ENCODE results near the gene MNT. TPM values are rescaled to one million over a fixed set of nuclear protein-coding genes. Genes with fewer than 3 reads are reported as not detected.

The MNT gene
- total and polyA plus RNA-seq, 2 experiments from 2014 or later, result 5.7 to 6.4 TPM

DNA sequence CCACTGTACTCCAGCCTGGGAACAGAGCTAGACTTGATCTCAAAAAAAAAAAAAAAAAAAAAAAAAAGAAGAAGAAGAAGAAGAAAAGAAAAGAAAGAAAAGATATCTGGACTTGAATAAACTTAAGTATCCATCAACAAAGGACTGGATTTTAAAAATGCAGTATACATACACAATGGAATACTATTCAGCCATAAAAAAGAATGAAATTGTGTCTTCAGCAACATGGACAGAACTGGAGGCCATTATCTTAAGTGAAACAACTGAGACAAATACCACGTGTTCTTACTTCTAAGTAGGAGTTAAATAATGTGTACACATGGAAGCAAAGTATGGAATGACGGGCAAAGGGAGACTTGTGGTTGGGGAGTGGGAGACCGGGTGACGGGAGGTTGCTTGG lies 40.1 kb upstream of the MNT start:
- Histone ChIP-seq H3K4me2 (no peak overlapping the region), H3K4me3 (no peak overlapping the region), H3K27ac (ENCODE audit: low read depth) (no peak overlapping the region), H4K20me1 (replicated peaks; ENCODE audit: insufficient read depth) (peaks cover 13% of the 10 kb centered on the region; the same call in 1 of the 2 replicates), H3F3A (replicated peaks; ENCODE audit: low read depth) (peaks cover 11% of the 10 kb centered on the region; the same call in 1 of the 2 replicates), H3K4me1 (ENCODE audit: insufficient read depth) (peaks cover 6% of the 10 kb centered on the region), H3K9me2 (ENCODE audit: insufficient read depth) (no peaks in the 10 kb centered on the region), H3K79me2 (replicated peaks; ENCODE audit: insufficient read depth) (peaks cover 1% of the 10 kb centered on the region; the same call in 1 of the 2 replicates), H3K36me3 (ENCODE audit: insufficient read depth) (peaks cover 30% of the 10 kb centered on the region), H2AFZ (no peak overlapping the region), H3K27me3 (ENCODE audit: insufficient read depth) (no peaks in the 10 kb centered on the region)
- TF ChIP-seq, protein P1, sequence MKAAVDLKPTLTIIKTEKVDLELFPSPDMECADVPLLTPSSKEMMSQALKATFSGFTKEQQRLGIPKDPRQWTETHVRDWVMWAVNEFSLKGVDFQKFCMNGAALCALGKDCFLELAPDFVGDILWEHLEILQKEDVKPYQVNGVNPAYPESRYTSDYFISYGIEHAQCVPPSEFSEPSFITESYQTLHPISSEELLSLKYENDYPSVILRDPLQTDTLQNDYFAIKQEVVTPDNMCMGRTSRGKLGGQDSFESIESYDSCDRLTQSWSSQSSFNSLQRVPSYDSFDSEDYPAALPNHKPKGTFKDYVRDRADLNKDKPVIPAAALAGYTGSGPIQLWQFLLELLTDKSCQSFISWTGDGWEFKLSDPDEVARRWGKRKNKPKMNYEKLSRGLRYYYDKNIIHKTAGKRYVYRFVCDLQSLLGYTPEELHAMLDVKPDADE (IDR thresholded peaks at IDR 0.05), result no peak
- TF ChIP-seq JUNB (IDR thresholded peaks at IDR 0.05; ENCODE audit: unreplicated experiment), result no peak
- no peak for TF ChIP-seq ZNF331 (CRISPR knock-in tag; IDR thresholded peaks at IDR 0.05; ENCODE audit: low read depth)
- TF ChIP-seq NANOG (IDR thresholded peaks at IDR 0.05; ENCODE audit: borderline replicate concordance), result no peak
- TF ChIP-seq EZH2 (IDR thresholded peaks at IDR 0.05; ENCODE audit: low read depth, unreplicated experiment), result no peak
- TF ChIP-seq, protein P2, sequence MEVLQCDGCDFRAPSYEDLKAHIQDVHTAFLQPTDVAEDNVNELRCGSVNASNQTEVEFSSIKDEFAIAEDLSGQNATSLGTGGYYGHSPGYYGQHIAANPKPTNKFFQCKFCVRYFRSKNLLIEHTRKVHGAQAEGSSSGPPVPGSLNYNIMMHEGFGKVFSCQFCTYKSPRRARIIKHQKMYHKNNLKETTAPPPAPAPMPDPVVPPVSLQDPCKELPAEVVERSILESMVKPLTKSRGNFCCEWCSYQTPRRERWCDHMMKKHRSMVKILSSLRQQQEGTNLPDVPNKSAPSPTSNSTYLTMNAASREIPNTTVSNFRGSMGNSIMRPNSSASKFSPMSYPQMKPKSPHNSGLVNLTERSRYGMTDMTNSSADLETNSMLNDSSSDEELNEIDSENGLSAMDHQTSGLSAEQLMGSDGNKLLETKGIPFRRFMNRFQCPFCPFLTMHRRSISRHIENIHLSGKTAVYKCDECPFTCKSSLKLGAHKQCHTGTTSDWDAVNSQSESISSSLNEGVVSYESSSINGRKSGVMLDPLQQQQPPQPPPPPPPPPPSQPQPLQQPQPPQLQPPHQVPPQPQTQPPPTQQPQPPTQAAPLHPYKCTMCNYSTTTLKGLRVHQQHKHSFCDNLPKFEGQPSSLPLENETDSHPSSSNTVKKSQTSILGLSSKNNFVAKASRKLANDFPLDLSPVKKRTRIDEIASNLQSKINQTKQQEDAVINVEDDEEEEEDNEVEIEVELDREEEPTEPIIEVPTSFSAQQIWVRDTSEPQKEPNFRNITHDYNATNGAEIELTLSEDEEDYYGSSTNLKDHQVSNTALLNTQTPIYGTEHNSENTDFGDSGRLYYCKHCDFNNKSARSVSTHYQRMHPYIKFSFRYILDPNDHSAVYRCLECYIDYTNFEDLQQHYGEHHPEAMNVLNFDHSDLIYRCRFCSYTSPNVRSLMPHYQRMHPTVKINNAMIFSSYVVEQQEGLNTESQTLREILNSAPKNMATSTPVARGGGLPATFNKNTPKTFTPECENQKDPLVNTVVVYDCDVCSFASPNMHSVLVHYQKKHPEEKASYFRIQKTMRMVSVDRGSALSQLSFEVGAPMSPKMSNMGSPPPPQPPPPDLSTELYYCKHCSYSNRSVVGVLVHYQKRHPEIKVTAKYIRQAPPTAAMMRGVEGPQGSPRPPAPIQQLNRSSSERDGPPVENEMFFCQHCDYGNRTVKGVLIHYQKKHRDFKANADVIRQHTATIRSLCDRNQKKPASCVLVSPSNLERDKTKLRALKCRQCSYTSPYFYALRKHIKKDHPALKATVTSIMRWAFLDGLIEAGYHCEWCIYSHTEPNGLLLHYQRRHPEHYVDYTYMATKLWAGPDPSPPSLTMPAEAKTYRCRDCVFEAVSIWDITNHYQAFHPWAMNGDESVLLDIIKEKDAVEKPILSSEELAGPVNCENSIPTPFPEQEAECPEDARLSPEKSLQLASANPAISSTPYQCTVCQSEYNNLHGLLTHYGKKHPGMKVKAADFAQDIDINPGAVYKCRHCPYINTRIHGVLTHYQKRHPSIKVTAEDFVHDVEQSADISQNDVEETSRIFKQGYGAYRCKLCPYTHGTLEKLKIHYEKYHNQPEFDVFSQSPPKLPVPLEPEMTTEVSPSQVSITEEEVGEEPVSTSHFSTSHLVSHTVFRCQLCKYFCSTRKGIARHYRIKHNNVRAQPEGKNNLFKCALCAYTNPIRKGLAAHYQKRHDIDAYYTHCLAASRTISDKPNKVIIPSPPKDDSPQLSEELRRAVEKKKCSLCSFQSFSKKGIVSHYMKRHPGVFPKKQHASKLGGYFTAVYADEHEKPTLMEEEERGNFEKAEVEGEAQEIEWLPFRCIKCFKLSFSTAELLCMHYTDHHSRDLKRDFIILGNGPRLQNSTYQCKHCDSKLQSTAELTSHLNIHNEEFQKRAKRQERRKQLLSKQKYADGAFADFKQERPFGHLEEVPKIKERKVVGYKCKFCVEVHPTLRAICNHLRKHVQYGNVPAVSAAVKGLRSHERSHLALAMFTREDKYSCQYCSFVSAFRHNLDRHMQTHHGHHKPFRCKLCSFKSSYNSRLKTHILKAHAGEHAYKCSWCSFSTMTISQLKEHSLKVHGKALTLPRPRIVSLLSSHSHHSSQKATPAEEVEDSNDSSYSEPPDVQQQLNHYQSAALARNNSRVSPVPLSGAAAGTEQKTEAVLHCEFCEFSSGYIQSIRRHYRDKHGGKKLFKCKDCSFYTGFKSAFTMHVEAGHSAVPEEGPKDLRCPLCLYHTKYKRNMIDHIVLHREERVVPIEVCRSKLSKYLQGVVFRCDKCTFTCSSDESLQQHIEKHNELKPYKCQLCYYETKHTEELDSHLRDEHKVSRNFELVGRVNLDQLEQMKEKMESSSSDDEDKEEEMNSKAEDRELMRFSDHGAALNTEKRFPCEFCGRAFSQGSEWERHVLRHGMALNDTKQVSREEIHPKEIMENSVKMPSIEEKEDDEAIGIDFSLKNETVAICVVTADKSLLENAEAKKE (CRISPR knock-in tag; IDR thresholded peaks at IDR 0.05), result no peak
- no peak for TF ChIP-seq CREB1 (CRISPR knock-in tag; IDR thresholded peaks at IDR 0.05; ENCODE audit: low read depth)
- no peak for TF ChIP-seq ZNF114 (CRISPR knock-in tag; IDR thresholded peaks at IDR 0.05)
- TF ChIP-seq, protein P3, sequence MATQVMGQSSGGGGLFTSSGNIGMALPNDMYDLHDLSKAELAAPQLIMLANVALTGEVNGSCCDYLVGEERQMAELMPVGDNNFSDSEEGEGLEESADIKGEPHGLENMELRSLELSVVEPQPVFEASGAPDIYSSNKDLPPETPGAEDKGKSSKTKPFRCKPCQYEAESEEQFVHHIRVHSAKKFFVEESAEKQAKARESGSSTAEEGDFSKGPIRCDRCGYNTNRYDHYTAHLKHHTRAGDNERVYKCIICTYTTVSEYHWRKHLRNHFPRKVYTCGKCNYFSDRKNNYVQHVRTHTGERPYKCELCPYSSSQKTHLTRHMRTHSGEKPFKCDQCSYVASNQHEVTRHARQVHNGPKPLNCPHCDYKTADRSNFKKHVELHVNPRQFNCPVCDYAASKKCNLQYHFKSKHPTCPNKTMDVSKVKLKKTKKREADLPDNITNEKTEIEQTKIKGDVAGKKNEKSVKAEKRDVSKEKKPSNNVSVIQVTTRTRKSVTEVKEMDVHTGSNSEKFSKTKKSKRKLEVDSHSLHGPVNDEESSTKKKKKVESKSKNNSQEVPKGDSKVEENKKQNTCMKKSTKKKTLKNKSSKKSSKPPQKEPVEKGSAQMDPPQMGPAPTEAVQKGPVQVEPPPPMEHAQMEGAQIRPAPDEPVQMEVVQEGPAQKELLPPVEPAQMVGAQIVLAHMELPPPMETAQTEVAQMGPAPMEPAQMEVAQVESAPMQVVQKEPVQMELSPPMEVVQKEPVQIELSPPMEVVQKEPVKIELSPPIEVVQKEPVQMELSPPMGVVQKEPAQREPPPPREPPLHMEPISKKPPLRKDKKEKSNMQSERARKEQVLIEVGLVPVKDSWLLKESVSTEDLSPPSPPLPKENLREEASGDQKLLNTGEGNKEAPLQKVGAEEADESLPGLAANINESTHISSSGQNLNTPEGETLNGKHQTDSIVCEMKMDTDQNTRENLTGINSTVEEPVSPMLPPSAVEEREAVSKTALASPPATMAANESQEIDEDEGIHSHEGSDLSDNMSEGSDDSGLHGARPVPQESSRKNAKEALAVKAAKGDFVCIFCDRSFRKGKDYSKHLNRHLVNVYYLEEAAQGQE (IDR thresholded peaks at IDR 0.05; ENCODE audit: unreplicated experiment), result no peak
- TF ChIP-seq EZH2phosphoT487 (IDR thresholded peaks at IDR 0.05; ENCODE audit: unreplicated experiment), result no peak
- TF ChIP-seq, protein P4, sequence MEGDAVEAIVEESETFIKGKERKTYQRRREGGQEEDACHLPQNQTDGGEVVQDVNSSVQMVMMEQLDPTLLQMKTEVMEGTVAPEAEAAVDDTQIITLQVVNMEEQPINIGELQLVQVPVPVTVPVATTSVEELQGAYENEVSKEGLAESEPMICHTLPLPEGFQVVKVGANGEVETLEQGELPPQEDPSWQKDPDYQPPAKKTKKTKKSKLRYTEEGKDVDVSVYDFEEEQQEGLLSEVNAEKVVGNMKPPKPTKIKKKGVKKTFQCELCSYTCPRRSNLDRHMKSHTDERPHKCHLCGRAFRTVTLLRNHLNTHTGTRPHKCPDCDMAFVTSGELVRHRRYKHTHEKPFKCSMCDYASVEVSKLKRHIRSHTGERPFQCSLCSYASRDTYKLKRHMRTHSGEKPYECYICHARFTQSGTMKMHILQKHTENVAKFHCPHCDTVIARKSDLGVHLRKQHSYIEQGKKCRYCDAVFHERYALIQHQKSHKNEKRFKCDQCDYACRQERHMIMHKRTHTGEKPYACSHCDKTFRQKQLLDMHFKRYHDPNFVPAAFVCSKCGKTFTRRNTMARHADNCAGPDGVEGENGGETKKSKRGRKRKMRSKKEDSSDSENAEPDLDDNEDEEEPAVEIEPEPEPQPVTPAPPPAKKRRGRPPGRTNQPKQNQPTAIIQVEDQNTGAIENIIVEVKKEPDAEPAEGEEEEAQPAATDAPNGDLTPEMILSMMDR (conservative IDR thresholded peaks at IDR 0.05; ENCODE audit: low read depth in 2 of 2), result no peak
- no peak for TF ChIP-seq POLR2AphosphoS5 (IDR thresholded peaks at IDR 0.05; ENCODE audit: low read depth)
- TF ChIP-seq STAT1 (IDR thresholded peaks at IDR 0.05; ENCODE audit: unreplicated experiment), result no peak
- H3K36me3 Mint-ChIP-seq (ENCODE audit: low read depth), result peaks cover 61% of the 10 kb centered on the region
- peaks cover 10% of the 10 kb centered on the region for H3K4me1 Mint-ChIP-seq
- H3K27me3 Mint-ChIP-seq (ENCODE audit: insufficient read depth, low read depth, poor library complexity), result peaks cover 1% of the 10 kb centered on the region
- ATAC-seq (no peak), DNase-seq (ENCODE audit: low spot score) (no peak)
- peaks cover 2% of the 10 kb centered on the region for H3K9me3 Mint-ChIP-seq
- no peak overlapping the region for H3K27ac Mint-ChIP-seq
- H3K4me3 Mint-ChIP-seq, result no peak overlapping the region
